ENCODE results near the gene GTF2H3. TPM values are rescaled to one million over a fixed set of nuclear protein-coding genes. Genes with fewer than 3 reads are reported as not detected.

The GTF2H3 gene
- total RNA-seq, 1 donor from 2014 or later, result 66.1 TPM

DNA sequence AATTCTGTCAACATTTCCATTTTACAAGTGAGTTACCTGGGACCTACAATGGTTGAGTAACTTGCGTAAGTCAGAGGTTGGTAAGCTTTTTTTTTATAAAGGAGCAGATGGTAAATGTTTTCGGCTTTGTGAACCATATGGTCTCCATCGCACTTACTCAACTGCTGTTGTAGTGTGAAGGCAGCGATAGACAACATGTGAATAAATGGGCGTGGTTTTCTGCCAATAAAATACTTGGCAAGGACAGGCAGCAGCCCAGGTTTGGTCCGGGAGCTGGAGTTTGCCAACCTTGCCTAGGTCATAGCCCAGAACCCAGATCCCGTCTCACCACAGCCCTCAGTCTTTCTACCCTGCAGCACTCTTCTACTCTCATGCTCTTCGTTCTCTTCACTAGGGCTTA is 25.4 kb upstream of the GTF2H3 start:
- intact Hi-C loops (cut with micrococcal nuclease), result loop anchor here (10.0 kb wide), 1 partner anchor 107 kb away; the partner anchor contains the start of gene ATP6V0A2
- Mint-ChIP-seq H3K4me1 (ENCODE audit: low read depth) (peaks cover 20% of the 10 kb centered on the region), H3K27me3 (ENCODE audit: insufficient read depth) (no peaks in the 10 kb centered on the region), H3K27ac (no peak overlapping the region), H3K4me3 (no peak overlapping the region), H3K9me3 (no peaks in the 10 kb centered on the region), H3K36me3 (ENCODE audit: low read depth) (peaks cover 48% of the 10 kb centered on the region)
- DNase-seq (ENCODE audit: low spot score), result no peak

DNA sequence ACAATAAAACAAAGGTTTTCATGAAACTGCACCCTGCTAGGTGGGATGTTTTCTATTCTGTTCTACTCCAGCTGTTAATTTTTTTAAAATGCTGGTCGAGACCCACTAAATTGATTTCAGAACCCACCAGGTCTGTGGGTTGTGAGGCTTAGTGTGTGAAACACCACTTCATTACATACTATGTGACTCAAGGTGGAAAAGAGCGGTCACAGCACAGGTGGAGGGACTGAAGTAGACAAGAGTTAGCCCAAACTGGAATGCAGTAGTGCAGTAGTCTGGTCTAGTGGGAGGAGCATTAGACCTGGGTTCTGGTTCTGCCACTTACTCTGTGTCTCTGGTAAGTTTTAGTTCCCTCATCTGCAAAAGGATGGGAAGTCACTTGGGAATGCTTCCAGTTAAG is 19.5 kb upstream of the GTF2H3 start:
- Mint-ChIP-seq H3K27ac (no peak overlapping the region), H3K4me1 (ENCODE audit: low read depth) (peaks cover 11% of the 10 kb centered on the region), H3K27me3 (ENCODE audit: insufficient read depth) (no peaks in the 10 kb centered on the region), H3K9me3 (no peaks in the 10 kb centered on the region), H3K36me3 (ENCODE audit: low read depth) (peaks cover 55% of the 10 kb centered on the region), H3K4me3 (no peak overlapping the region)
- no peak for DNase-seq (ENCODE audit: low spot score)
- intact Hi-C loops (cut with micrococcal nuclease), result no loop called here

DNA sequence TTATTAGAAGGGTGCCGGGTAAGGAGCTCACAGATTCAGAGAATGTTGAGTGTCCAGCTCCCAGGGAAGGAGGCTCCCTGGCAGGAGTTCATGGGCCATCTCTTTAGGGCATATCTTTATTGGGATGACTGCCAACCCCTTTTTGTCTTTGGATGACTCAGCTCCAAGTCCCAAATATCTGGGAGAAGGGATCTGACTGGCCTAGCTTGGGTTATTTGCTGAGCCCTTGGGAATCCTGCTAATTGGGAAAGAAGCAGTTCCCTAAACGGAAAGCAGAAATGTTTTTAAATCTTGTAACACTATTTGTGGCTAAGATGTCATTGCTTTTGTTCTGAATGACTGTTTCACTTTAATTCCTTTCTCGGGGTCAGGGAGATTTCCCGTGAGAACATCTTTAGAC is 19.1 kb upstream of the GTF2H3 start:
- Mint-ChIP-seq H3K9me3 (no peaks in the 10 kb centered on the region), H3K36me3 (ENCODE audit: low read depth) (peaks cover 55% of the 10 kb centered on the region), H3K27me3 (ENCODE audit: insufficient read depth) (no peaks in the 10 kb centered on the region), H3K27ac (no peak overlapping the region), H3K4me1 (ENCODE audit: low read depth) (peaks cover 11% of the 10 kb centered on the region), H3K4me3 (no peak overlapping the region)
- intact Hi-C loops (cut with micrococcal nuclease), result no loop called here
- no peak for DNase-seq (ENCODE audit: low spot score)

DNA sequence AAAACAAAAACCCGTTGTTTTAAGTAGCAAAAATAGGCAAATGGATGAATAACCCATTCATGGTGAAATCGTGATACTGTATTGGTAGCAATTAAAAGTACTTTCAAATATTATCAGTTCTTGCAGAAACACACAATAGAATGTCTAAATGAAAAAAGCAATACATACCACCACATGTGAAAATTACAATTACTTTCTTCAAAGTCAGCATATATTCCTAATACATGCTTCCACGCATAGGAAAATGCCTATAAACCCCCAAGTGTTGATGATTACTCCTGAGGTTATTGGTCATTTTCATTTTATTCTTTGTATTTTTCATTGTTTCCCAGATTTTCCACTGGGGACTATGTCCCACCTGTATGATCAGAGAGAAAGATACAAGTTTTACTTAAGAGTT is 16.5 kb upstream of the GTF2H3 start:
- no peak for DNase-seq (ENCODE audit: low spot score)
- H3K4me1 Mint-ChIP-seq (ENCODE audit: low read depth), result peaks cover 6% of the 10 kb centered on the region
- no peak overlapping the region for H3K4me3 Mint-ChIP-seq
- H3K27ac Mint-ChIP-seq, result no peak overlapping the region
- no peaks in the 10 kb centered on the region for H3K27me3 Mint-ChIP-seq (ENCODE audit: insufficient read depth)
- no peaks in the 10 kb centered on the region for H3K9me3 Mint-ChIP-seq
- intact Hi-C loops (cut with micrococcal nuclease), result no loop called here
- peaks cover 61% of the 10 kb centered on the region for H3K36me3 Mint-ChIP-seq (ENCODE audit: low read depth)

DNA sequence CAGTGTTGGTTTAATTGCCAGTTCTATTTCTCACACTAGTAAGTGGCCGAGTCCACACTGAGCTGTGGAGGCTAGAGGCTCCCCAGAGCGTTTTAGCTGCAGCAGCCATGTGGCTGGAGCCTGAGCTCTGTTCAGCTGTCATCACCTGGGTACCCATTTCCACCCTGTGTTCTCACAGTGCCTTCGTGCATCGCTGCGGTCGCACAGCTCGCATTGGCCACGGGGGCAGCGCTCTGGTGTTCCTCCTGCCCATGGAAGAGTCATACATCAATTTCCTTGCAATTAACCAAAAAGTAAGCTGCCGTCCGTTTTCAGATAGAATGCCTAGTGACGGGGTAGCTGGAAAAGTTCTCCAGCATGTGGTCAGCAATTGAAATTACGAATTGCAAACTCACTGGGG is 16.0 kb upstream of the GTF2H3 start:
- Mint-ChIP-seq H3K9me3 (no peaks in the 10 kb centered on the region), H3K36me3 (ENCODE audit: low read depth) (peaks cover 58% of the 10 kb centered on the region), H3K4me1 (ENCODE audit: low read depth) (peaks cover 6% of the 10 kb centered on the region), H3K27ac (no peak overlapping the region), H3K27me3 (ENCODE audit: insufficient read depth) (no peaks in the 10 kb centered on the region), H3K4me3 (no peak overlapping the region)
- intact Hi-C loops (cut with micrococcal nuclease), result no loop called here
- DNase-seq (ENCODE audit: low spot score), result no peak

DNA sequence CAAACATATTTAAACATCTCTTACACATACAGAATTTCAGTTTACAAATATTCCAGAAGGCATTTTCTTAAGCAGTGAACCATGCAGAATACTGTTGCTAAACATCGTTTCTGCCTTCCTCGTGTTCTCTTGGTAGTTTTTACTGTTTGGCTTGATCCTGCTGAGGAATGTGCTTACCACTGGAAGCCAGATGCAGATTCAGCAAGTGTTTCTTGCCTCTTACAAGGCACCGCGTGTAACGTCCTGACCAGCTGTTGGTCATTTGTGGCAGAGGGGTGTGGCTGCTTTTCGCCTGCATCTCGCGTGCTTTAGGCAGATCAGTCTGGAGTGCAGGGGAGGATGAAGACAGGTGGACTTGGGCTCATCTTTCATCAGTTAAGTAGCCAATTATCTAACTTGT is 12.5 kb upstream of the GTF2H3 start:
- Mint-ChIP-seq H3K9me3 (no peaks in the 10 kb centered on the region), H3K27ac (no peak overlapping the region), H3K36me3 (ENCODE audit: low read depth) (peaks cover 57% of the 10 kb centered on the region), H3K4me3 (no peak overlapping the region), H3K4me1 (ENCODE audit: low read depth) (peaks cover 6% of the 10 kb centered on the region), H3K27me3 (ENCODE audit: insufficient read depth) (no peaks in the 10 kb centered on the region)
- intact Hi-C loops (cut with micrococcal nuclease), result no loop called here
- DNase-seq (ENCODE audit: low spot score), result no peak

DNA sequence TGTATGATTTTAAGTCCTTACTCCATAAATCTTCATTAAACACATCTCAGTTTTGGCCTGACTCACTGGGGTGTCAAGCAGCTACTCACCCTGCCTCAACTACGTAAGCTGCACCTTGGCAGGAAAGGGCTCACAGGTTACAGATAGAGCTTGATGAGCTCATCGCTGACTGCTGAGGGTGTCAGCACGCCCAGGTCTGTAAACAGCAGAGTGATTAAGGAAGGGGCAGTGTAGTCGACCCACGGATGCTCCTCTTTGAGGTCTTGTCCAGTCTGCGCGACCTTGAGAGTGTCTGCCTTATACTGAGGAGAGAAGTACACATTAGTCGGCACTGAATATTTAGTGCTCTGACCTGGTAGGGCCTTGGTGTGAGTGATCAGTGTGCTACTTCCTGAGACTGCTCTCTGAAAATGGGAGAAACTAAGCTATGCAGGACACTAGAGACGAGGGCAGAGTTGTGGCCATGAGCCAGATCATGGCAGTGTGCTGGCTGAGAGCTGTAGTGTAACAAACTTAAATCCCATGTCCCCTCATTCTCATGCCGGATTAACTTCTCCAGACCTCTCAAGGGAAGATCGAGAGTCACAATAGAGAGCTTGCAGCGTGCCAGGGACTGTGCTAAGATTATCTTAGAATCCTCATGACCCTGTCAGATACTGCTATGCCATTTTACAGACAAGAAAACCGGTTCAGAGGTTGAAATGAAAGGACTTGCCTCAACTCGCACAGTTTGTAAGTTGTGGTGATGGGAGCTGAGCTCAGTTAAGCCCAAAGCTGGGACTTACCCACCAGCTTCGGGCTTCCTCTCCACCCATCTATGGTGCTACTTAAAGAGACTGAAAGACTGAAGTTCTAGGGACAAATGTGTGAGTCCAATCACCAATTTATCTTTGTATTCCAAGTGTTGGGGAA is 11.8 kb upstream of the GTF2H3 start:
- no peak overlapping the region for H3K27ac Mint-ChIP-seq
- peaks cover 57% of the 10 kb centered on the region for H3K36me3 Mint-ChIP-seq (ENCODE audit: low read depth)
- intact Hi-C loops (cut with micrococcal nuclease), result no loop called here
- no peaks in the 10 kb centered on the region for H3K27me3 Mint-ChIP-seq (ENCODE audit: insufficient read depth)
- H3K4me3 Mint-ChIP-seq, result no peak overlapping the region
- H3K9me3 Mint-ChIP-seq, result no peaks in the 10 kb centered on the region
- no peak for DNase-seq (ENCODE audit: low spot score)
- H3K4me1 Mint-ChIP-seq (ENCODE audit: low read depth), result peaks cover 6% of the 10 kb centered on the region

DNA sequence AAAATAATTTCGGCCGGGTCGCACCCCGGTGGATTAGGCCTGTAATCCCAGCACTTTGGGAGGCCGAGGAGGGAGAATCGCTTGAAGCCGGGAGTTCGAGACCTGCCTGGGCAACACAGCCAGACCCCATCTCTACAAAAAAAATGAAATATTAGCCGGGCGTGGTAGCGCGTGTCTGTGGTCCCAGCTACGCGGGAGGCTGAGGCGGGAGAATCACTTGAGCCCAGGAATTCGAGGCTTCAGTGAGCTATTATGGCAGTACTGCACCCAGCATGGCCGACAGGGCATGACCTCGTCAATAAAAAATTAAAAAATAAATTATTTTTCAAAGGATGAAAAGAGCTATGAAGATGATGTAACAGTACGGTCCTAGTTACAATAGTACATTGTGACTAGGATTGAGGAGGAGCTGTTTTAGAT is 523 bp downstream of the GTF2H3 start:
- intact Hi-C loops (cut with micrococcal nuclease), result loop anchor here (5.0 kb wide), 2 partner anchors 128 to 338 kb away; partner anchors contain the start of genes CCDC92, DNAH10 and ZNF664
- no peak for DNase-seq (ENCODE audit: low spot score)
- H3K27ac Mint-ChIP-seq, result peak overlapping the region; percentile 97
- H3K4me3 Mint-ChIP-seq, result peak overlapping the region; percentile 98
- H3K36me3 Mint-ChIP-seq (ENCODE audit: low read depth), result peaks cover 23% of the 10 kb centered on the region
- no peaks in the 10 kb centered on the region for H3K9me3 Mint-ChIP-seq
- H3K4me1 Mint-ChIP-seq (ENCODE audit: low read depth), result peaks cover 35% of the 10 kb centered on the region
- H3K27me3 Mint-ChIP-seq (ENCODE audit: insufficient read depth), result no peaks in the 10 kb centered on the region

DNA sequence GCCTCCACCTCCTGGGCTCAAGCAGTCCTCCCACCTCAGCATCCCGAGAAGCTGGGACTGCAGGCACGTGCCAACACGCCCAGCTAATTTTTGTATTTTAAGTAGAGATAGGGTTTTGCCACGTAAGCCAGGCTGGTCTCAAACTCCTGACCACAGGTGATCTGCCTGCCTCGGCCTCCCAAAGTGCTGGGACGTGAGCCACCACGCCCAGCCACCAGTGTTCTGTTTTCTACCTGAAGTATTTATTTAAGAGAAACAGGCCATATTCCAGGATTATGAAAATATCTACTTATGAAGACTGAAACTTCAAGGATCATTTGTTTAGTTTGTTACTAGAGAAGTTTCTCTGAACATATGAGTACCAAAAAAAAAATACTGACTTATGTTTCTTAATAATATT is 10.3 kb downstream of the GTF2H3 start:
- Mint-ChIP-seq H3K4me3 (no peak overlapping the region), H3K9me3 (no peaks in the 10 kb centered on the region), H3K36me3 (ENCODE audit: low read depth) (peaks cover 26% of the 10 kb centered on the region), H3K4me1 (ENCODE audit: low read depth) (no peaks in the 10 kb centered on the region), H3K27me3 (ENCODE audit: insufficient read depth) (no peaks in the 10 kb centered on the region), H3K27ac (no peak overlapping the region)
- intact Hi-C loops (cut with micrococcal nuclease), result no loop called here
- DNase-seq (ENCODE audit: low spot score), result no peak

DNA sequence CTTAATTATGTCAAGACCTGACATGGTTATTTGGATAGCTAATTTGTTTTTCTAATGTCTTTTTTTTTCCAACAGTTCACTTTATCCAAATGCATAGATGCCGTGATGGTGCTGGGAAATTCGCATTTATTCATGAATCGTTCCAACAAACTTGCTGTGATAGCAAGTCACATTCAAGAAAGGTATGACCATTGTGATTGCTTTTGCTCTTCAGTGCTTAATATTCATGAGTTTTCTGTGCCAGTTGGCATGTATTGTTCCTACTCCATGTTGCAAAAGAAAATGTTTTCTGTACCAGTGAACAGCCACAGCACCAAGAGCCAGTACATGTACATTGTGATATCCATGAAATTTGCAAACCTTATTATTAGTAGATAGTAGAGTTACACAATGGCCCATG is 11.8 kb downstream of the GTF2H3 start:
- intact Hi-C loops (cut with micrococcal nuclease), result no loop called here
- no peak for DNase-seq (ENCODE audit: low spot score)
- no peaks in the 10 kb centered on the region for H3K4me1 Mint-ChIP-seq (ENCODE audit: low read depth)
- H3K27ac Mint-ChIP-seq, result no peak overlapping the region
- no peaks in the 10 kb centered on the region for H3K27me3 Mint-ChIP-seq (ENCODE audit: insufficient read depth)
- H3K36me3 Mint-ChIP-seq (ENCODE audit: low read depth), result peaks cover 27% of the 10 kb centered on the region
- no peak overlapping the region for H3K4me3 Mint-ChIP-seq
- no peaks in the 10 kb centered on the region for H3K9me3 Mint-ChIP-seq

DNA sequence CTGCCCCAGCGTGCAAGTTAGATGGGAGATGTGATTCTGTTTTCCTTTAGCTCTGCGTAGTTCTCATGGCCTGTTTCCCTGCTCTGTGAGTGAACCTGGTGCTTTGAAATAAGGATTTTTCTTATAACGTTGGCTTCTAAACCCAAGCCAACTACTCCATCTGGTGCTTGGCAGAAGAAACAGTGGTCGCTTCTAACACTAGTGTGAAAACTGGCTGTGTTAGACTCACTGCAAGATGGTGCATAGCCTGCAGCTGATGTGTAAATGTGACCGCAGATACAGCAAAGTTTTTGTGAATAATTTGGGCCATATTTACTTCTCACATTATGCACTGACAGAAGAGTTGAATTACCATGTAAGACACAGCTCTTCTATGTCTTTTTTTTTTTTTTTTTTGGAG is 12.2 kb downstream of the GTF2H3 start:
- H3K9me3 Mint-ChIP-seq, result no peaks in the 10 kb centered on the region
- no peak overlapping the region for H3K27ac Mint-ChIP-seq
- intact Hi-C loops (cut with micrococcal nuclease), result no loop called here
- H3K36me3 Mint-ChIP-seq (ENCODE audit: low read depth), result peaks cover 28% of the 10 kb centered on the region
- no peak for DNase-seq (ENCODE audit: low spot score)
- no peak overlapping the region for H3K4me3 Mint-ChIP-seq
- no peaks in the 10 kb centered on the region for H3K27me3 Mint-ChIP-seq (ENCODE audit: insufficient read depth)
- H3K4me1 Mint-ChIP-seq (ENCODE audit: low read depth), result no peaks in the 10 kb centered on the region

DNA sequence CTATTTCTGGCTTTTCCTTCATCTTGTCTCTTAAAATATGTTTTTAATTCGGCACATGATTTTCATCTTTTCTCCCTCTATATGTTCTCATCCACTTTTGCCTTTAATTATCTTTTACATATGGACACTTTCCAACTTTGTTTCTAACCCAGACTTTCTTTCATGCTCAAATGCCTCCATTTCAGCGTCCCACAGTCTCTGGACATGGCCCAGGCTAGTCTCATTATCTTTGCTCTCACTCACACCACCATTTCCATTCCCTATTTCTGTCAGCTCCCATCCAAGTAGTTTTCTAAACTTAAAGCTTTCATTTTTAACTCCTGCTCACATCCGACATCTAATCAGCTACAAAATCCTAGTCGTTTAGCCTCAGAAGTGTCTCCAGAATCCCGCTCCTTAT is 14.8 kb downstream of the GTF2H3 start:
- H3K9me3 Mint-ChIP-seq, result no peaks in the 10 kb centered on the region
- H3K36me3 Mint-ChIP-seq (ENCODE audit: low read depth), result peaks cover 27% of the 10 kb centered on the region
- no peak overlapping the region for H3K4me3 Mint-ChIP-seq
- no peaks in the 10 kb centered on the region for H3K4me1 Mint-ChIP-seq (ENCODE audit: low read depth)
- DNase-seq (ENCODE audit: low spot score), result no peak
- peak overlapping the region; percentile 19 for H3K27ac Mint-ChIP-seq
- H3K27me3 Mint-ChIP-seq (ENCODE audit: insufficient read depth), result no peaks in the 10 kb centered on the region
- intact Hi-C loops (cut with micrococcal nuclease), result no loop called here

DNA sequence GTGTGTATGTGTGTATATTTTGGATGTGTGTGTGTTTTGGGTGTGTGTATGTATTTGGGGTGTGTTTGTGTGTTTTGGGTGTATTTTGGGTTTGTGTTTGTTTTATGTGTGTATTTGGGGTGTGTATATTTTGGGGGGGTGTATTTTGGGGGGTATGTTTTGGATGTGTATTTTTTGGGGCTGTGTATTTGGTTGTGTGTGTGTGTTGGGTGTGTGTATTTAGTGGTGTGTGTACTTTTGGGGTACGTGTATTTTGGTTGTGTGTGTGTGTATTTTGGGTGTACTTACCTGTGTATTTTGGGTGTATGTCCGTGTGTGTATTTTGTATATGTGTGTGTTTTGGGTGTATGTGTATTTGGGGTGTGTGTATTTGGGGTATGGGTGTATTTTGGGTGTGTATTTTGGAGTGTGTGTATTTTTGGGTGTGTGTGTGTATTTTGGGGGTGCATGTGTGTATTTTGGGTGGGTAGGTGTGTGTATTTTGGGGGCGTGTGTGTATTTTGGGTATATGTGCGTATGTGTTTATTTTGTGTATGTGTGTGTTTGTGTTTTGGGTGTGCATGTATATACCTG is 20.6 kb downstream of the GTF2H3 start:
- peaks cover 27% of the 10 kb centered on the region for H3K36me3 Mint-ChIP-seq (ENCODE audit: low read depth)
- H3K27ac Mint-ChIP-seq, result no peak overlapping the region
- no peaks in the 10 kb centered on the region for H3K27me3 Mint-ChIP-seq (ENCODE audit: insufficient read depth)

More for the DNA sequence above, 20.6 kb downstream of the GTF2H3 start:
- peaks cover 6% of the 10 kb centered on the region for H3K4me1 Mint-ChIP-seq (ENCODE audit: low read depth)
- intact Hi-C loops (cut with micrococcal nuclease), result no loop called here
- H3K9me3 Mint-ChIP-seq, result no peaks in the 10 kb centered on the region
- H3K4me3 Mint-ChIP-seq, result no peak overlapping the region
- no peak for DNase-seq (ENCODE audit: low spot score)
